ENCODE results near the gene FHAD1. TPM values are rescaled to one million over a fixed set of nuclear protein-coding genes. Genes with fewer than 3 reads are reported as not detected.

FHAD1 gene
- total RNA-seq, 1 donor from 2014 or later, result not detected

GRCh38 chr1:15334995-15335394 lies 88.0 kb downstream of the FHAD1 start:
- TF ChIP-seq, protein P1, sequence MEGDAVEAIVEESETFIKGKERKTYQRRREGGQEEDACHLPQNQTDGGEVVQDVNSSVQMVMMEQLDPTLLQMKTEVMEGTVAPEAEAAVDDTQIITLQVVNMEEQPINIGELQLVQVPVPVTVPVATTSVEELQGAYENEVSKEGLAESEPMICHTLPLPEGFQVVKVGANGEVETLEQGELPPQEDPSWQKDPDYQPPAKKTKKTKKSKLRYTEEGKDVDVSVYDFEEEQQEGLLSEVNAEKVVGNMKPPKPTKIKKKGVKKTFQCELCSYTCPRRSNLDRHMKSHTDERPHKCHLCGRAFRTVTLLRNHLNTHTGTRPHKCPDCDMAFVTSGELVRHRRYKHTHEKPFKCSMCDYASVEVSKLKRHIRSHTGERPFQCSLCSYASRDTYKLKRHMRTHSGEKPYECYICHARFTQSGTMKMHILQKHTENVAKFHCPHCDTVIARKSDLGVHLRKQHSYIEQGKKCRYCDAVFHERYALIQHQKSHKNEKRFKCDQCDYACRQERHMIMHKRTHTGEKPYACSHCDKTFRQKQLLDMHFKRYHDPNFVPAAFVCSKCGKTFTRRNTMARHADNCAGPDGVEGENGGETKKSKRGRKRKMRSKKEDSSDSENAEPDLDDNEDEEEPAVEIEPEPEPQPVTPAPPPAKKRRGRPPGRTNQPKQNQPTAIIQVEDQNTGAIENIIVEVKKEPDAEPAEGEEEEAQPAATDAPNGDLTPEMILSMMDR (IDR thresholded peaks at IDR 0.05), result no peak
- H3K4me3 Mint-ChIP-seq (ENCODE audit: unreplicated experiment), result no peak overlapping the region
- H3K27me3 Mint-ChIP-seq (ENCODE audit: low read depth), result peaks cover 20% of the 10 kb centered on the region
- peaks cover 23% of the 10 kb centered on the region for H3K4me1 Mint-ChIP-seq (ENCODE audit: low read depth)
- no peak for DNase-seq (ENCODE audit: low spot score)
- H3K36me3 Mint-ChIP-seq (ENCODE audit: low read depth), result no peaks in the 10 kb centered on the region
- no peak overlapping the region for H3K27ac Mint-ChIP-seq (ENCODE audit: unreplicated experiment)
- peaks cover 9% of the 10 kb centered on the region for H3K9me3 Mint-ChIP-seq (ENCODE audit: low read depth)

GRCh38 chr1:15336866-15337265 lies 89.8 kb downstream of the FHAD1 start:
- H3K9me3 Mint-ChIP-seq (ENCODE audit: low read depth), result peaks cover 12% of the 10 kb centered on the region
- peak; percentile 76 for DNase-seq (ENCODE audit: low spot score)
- H3K4me1 Mint-ChIP-seq (ENCODE audit: low read depth), result peaks cover 30% of the 10 kb centered on the region
- TF ChIP-seq, protein P1 (IDR thresholded peaks at IDR 0.05), result no peak
- no peak overlapping the region for H3K4me3 Mint-ChIP-seq (ENCODE audit: unreplicated experiment)
- H3K27me3 Mint-ChIP-seq (ENCODE audit: low read depth), result peaks cover 9% of the 10 kb centered on the region
- H3K27ac Mint-ChIP-seq (ENCODE audit: unreplicated experiment), result no peak overlapping the region
- H3K36me3 Mint-ChIP-seq (ENCODE audit: low read depth), result no peaks in the 10 kb centered on the region

DNA sequence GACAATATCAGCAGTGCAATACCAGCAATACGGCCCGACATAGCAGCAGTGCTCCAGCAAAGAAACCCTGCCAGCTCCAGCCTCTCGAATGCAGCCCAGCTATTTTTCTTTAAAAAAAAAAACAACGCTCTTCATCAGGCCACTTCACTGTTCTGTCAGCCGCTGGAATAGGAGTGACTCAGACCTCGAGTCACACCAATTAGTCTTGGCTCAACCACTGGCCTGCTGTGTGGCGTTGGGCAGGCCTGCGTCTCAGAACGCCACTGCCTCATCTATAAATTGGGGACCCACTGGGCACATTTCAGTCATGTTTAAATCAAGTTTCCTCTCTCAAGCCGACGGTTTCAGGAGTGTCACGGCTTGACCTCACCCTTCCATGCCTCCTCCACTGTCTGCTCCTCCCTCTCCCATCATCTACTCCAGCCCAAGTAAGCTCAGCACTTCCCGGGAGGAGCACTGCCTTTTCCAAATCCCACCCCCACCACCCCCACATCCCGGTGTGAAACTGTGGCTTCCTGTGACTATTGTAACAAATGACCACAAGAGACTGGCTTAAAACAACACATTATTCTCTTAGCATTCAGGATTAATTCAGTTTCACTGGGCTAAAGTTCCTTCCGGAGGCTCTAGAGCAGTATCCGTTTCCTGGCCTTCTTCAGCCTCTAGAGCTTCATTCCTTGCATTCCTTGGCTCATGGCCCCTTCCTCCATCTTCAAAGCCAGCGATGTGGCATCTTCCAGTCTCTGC lies 90.8 kb downstream of the FHAD1 start:
- Mint-ChIP-seq H3K36me3 (ENCODE audit: low read depth) (no peaks in the 10 kb centered on the region), H3K4me3 (ENCODE audit: unreplicated experiment) (no peak overlapping the region), H3K27me3 (ENCODE audit: low read depth) (peaks cover 9% of the 10 kb centered on the region), H3K27ac (ENCODE audit: unreplicated experiment) (peak overlapping the region; percentile 85), H3K4me1 (ENCODE audit: low read depth) (peaks cover 35% of the 10 kb centered on the region), H3K9me3 (ENCODE audit: low read depth) (peaks cover 12% of the 10 kb centered on the region)
- TF ChIP-seq, protein P1 (IDR thresholded peaks at IDR 0.05), result no peak
- DNase-seq (ENCODE audit: low spot score), result peak; percentile 18

DNA sequence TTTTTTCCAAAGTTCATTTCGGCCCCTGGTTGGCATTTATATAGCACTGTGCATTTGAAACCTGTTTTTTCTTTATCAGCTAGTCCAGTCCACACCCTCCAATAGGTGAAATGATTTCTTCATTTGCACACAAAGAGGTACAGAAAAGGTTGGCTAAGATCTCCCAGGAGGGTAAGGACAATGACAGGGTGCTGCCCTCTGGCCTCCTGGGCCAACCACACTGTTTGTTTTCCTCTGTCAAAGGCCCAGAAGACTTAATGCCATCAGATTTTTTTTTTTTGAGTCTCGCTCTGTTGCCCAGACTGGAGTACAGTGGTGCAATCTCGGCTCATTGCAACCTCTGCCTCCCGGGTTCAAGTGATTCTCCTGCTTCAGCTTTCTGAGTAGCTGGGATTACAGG lies 92.5 kb downstream of the FHAD1 start:
- H3K36me3 Mint-ChIP-seq (ENCODE audit: low read depth), result no peaks in the 10 kb centered on the region
- no peak overlapping the region for H3K27ac Mint-ChIP-seq (ENCODE audit: unreplicated experiment)
- peaks cover 4% of the 10 kb centered on the region for H3K27me3 Mint-ChIP-seq (ENCODE audit: low read depth)
- peaks cover 12% of the 10 kb centered on the region for H3K9me3 Mint-ChIP-seq (ENCODE audit: low read depth)
- H3K4me1 Mint-ChIP-seq (ENCODE audit: low read depth), result peaks cover 47% of the 10 kb centered on the region
- DNase-seq (ENCODE audit: low spot score), result peak; percentile 7
- no peak overlapping the region for H3K4me3 Mint-ChIP-seq (ENCODE audit: unreplicated experiment)
- TF ChIP-seq, protein P1 (IDR thresholded peaks at IDR 0.05), result no peak

DNA sequence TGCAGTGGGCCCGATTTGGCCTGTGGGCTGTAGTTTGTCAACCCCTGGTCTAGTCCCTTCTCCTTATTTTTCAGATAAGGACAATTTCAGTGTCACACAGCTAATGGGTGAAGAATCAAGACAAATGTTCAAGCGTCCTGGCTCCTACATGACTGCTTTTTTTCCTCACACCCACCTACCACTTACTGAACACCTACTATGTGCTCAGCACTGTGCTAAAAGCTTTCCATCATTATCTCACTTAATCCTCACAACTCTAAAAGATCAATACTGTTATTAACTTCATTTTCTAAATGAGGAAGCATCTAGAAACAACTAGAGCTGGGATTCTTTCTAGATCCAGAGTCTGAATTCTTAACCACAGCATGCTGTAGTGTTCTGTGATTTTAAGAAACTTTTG lies 94.2 kb downstream of the FHAD1 start:
- peaks cover 3% of the 10 kb centered on the region for H3K27me3 Mint-ChIP-seq (ENCODE audit: low read depth)
- no peak overlapping the region for H3K4me3 Mint-ChIP-seq (ENCODE audit: unreplicated experiment)
- H3K9me3 Mint-ChIP-seq (ENCODE audit: low read depth), result peaks cover 12% of the 10 kb centered on the region
- no peak overlapping the region for H3K27ac Mint-ChIP-seq (ENCODE audit: unreplicated experiment)
- H3K4me1 Mint-ChIP-seq (ENCODE audit: low read depth), result peaks cover 47% of the 10 kb centered on the region
- TF ChIP-seq, protein P1 (IDR thresholded peaks at IDR 0.05), result no peak
- DNase-seq (ENCODE audit: low spot score), result no peak
- H3K36me3 Mint-ChIP-seq (ENCODE audit: low read depth), result no peaks in the 10 kb centered on the region
